NCI-H69 (cell line): ENCODE results near the gene LCOR.

Experiments used
- DNase-seq: peaks from one replicate; lab custom pipeline; 2025; lab: John Stamatoyannopoulos, UW

Gene LCOR

GRCh38 chr10:97012470-97012869 lies 180.4 kb downstream of the LCOR start:
- no peak for DNase-seq

DNA sequence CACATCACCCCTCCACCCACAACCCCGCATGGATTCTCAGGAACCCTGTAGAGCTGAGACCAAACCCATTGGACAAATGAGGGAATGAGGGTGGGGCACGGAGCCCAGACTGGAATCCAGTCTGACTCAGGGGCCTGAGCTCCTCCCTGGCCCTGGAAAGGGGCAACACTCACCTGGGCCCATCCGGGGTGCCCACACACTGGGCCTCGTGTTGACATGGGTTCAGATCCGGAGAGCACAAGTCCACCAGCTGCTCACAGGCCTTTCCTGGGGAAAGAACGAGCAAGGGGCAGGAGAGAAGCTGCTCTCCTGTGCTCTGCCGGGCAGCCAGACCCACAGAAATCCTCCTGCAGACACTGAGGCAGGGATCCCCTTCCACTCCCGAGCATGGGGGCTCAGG lies 181.5 kb downstream of the LCOR start:
- no peak for DNase-seq

DNA sequence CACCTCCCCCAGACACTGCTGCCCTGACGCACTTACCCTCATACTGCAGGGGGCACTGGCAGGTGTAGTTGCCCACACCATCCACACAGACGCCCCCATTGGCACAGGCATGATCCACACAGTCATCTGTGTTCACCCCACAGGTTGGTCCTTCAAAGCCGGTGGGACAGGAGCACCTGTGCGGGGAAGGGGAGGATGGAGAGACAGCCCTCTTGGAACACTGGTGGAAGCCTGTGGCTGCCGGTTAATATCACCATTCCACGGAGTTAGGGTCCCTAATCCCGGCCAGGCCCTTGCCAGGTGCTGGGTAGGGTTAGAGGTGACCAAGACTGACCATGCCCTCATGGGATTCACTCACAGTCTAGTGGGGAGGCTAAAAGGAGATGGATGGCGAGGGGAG lies 181.9 kb downstream of the LCOR start:
- DNase-seq, result no peak

- DNase-seq, result no peak
These were observed 183.1 kb downstream of the LCOR start for GRCh38 chr10:97015240-97015639.

DNA sequence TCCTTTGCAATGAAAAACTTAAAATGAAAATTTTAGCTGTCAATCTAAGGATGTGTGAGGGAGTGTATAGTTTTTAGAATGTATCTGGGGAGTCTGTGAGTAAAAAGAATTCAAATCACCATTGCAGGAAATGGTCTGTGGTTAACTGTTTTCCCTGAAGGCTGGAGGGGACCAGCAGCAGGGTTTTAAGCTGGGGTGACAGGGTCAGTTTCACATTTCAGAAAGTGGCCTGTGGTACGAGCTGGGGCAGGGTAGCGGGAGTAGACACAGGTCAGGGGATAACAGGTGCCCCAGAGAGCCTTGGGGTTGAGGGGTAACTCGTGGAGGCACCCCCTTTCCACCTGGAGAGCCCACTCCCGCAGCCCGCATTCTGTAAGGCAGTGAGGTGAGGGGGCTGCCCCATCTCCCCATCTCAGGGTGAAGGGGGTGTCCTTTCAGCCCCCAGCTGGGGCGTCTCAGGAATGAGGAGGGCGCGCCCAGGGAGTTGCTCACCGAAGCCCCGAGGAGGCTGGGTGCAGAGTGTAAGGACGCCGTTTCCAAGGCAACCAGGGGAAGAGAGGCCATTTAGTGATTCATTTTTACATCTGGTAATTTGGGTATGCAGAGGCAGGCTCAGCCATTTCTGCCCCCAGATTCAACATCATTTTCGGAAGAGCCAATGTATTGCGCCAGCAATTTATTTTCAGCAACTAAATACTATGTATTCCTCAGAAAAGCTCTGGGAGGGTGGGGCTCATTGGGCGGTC lies 184.8 kb downstream of the LCOR start:
- DNase-seq, result no peak

DNA sequence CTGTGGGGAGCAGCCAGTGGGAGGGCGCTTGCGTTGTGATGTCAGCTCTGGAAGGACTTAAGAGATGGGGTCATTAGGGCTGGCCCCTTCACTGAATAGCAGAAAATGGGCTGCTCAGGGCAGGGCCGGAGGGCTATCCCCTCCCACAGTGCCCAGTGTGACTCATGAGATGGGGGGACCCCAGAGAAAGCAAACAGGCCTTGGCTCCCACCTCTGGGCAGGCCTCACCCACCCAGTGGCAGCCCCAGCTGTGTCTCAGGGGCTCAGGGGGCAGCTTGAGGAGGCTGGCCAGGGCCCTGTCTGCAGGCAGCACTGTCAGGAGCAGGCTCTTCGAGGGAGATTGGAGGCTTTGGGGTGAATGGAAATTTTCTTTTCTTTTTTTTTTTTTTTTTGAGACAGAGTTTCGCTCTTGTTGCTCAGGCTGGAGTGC lies 185.4 kb downstream of the LCOR start:
- DNase-seq, result no peak

GRCh38 chr10:97018251-97019212 lies 186.4 kb downstream of the LCOR start:
- no peak for DNase-seq

DNA sequence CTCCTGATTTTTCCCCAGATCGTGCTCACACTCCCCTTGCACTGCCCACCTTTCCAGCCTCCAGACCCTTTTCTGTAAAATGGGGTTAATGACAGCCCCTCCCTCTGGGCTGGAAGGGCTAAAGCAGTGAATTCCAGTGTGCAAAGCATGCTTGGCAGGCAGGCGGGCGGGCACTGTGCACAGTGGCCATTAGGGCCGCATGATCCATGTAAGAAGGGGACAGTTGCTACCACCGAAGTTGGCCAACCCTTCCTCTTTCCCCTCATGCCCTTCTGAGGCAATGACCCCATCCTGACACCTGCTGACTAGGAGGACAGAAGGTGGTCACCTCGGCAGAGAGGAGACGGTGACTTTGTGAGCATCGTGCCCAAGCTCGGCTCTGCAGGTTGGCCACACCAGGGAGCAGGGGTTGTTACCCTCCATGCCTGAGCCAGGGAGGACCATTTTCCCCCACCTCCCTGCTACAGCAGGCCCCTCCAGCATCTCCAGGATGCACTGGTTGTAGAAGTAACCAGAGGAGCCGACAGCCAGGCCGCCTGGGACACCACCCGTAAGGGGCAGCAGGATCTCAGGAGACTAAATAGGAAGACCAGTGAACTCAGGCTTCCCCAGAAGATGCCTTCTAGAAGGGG lies 187.2 kb downstream of the LCOR start:
- no peak for DNase-seq

- DNase-seq, result no peak
These were observed 188.6 kb downstream of the LCOR start for GRCh38 chr10:97020452-97021400.

DNA sequence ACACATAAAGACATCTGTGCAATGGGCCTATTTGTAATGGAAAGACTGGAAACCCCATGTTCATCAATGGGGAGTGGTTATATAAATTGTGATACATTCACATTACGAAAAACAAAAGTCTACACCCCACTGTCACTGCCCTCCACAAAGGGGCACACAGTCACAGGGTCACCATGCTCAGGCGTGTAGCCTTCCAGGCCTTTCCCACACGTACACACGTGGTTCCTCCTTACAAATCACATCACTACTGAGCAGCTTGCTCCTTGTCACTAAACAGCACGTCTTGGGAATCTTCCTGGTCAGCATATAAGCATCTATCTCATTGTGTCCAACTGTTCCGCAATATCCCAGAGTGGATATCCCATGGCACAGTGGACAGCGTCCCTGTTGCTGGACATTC lies 190.5 kb downstream of the LCOR start:
- DNase-seq, result no peak

DNA sequence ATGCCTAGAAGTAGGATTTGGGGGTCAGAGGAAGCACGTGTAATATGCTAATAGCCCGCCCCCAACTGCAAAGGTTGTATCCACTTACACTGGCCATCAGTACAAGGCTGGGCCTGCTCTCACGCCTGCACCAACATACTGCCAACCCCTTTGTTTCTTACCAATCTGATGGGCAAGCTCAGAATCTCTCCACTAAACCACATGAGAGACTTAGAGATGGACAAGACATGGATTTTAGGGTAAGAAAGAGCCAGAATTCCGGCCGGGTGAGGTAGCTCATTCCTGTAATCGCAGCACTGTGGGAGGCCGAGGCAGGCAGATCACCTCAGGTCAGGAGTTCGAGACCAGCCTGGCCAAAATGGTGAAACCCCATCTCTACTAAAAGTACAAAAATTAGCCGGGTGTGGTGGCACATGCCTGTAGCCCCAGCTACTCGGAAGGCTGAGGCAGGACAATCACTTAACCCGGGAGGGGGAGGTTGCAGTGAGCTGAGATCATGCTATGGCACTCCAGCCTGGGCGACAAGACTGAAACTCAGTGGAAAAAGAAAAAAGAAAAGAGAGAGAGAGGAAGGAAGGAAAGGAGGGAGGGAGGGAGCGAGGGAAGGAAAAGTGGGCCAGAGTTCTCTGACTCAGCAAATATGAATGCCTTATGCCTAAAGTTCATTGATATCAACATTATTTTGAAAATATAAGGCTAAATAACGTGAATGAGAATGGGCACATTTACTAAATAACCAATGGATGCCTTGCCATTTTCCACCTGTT lies 191.5 kb downstream of the LCOR start:
- DNase-seq, result no peak

DNA sequence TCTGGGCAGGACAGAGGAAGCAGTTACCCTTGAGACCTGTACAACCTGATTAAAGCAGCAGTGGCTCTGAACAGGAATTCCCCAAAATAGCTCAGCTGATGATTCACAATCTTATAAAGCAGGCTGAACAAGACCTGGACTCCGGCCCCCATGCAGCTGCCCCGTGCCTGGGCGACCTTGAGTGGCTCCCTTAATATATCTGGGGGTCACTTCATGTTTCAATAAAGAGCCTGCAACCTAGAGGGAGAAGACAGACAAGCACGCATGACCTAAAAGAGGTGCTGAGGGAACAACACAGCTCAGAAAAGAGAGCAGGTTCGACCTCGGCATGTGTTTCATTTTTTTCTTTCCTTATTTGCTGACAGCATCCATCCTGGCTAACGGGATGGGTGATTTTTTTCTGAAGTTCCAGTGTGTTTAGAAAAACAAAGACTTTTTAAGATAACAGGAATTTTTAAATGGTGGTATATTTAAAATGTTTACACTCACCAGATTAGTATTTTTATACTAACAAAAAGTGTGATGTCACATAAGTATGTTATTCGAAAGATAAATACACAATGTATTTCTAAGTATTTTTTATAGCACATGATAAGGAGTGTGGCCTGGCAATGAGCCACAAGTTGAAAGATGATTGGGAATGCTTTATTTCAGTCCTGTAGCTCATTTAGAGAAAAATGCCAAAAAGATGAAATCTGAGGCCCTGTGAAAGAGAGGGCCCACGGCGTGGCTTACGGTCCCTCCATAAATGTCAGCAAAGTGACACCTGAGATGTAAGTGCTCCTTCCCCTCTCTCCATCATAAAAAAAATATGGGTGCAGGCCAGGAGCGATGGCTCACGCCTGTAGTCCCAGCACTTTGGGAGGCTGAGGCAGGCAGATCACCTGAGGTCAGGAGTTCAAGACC lies 192.3 kb downstream of the LCOR start:
- no peak for DNase-seq

GRCh38 chr10:97025613-97026242 lies 193.6 kb downstream of the LCOR start:
- peak; percentile 58 for DNase-seq

DNA sequence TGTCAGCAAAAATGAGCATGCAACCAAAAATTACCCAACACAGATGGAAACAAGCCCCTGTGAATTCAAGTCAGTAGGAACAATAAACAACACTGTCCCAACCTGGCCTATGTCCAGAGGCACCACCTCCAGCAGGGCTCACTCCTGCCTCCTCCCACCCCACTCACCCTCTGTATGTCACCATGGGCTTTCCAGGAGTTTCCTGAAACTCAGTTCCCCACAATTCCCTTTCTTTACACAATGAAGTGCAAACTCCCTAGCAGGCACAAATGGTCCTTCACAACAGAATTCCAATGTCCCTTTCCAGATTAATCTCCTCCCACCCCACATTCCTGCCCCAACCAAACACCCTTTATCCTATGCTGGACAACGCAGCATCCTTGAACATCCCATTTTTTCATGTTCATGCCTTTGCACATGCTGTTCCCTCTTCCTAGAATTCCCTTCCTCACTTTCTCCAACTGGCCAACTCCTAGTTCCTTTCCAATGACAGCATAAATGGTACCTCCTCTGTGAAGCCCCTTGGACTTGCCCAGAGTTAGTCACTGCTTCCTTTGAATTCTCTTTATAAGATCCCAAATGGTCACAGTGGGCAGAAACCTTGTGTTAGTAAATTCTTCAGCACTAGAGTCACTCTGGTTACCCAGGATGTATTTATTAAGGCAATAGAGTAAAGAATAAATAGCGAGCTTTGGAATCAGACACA lies 196.2 kb downstream of the LCOR start:
- no peak for DNase-seq

DNA sequence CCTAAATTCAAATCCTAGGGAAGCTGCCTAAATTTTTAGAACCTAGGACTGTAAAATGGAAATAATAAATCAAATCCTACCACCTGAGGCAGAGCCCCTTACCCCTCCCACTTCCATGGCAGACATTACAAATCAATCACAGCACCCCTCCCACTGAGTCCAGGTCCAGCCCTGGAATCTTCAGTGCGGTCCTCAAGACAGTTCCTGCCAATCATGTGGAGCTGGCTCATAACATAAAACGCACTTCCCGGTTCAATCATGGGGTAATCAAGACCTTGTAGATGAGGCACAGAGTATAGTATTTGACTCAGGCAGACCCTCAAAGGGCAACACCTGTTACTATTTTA lies 196.7 kb downstream of the LCOR start:
- no peak for DNase-seq

DNA sequence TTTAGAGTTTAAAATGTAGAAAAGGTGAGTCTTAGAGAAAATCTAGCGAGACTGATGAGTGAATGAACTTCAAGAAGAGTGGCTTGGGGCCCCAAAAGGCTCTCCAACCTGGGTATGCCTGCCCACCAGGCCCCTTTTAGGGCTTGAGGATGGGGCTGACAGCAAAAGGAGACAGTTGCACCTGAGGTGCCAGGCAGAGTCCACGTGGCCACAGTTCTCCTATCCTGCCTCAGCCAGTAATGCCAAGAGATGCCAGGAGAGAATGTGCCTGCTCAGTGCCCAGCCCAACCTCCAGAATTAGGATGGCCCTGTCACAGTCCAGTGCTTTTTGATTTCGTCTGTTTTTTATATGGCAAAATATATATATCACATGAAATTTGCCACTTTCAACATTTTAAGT lies 197.2 kb downstream of the LCOR start:
- no peak for DNase-seq

GRCh38 chr10:97030894-97031293 lies 198.8 kb downstream of the LCOR start:
- DNase-seq, result no peak

- DNase-seq, result no peak
These were observed 199.4 kb downstream of the LCOR start for GRCh38 chr10:97031459-97031858.

DNA sequence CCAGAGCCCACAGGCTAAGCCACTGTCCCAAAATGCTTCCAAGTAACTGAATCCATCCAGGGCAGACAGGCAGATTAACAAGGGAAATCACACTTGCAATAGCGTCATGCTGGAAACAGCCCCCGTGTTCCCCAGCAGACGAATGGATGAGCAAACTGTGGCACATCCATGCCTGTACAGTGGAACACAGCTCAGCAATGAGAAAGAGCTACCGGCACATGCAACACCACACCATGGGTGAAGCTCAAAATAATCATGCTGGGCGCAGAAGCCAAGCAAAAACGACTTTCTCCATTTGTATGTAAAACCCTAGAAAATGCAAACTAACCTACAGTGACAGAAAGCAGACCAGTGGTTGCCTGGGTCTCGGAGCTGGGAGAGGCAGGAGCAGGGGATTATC lies 200.5 kb downstream of the LCOR start:
- no peak for DNase-seq
